OCI-LY7 (cell line): Measurements from ENCODE around the gene SNCB.

Experiments used
- EZH2phosphoT487 ChIP-seq: fragments of 200-600 bp; sonication (generic); IDR thresholded peaks from 2 replicates; pipeline ENCODE4 v1.6.1; 2018; ENCODE audit warnings: low read depth, borderline replicate concordance, mild to moderate bottlenecking, mixed run types, antibody characterized with exemption, low read length, moderate library complexity, mixed read lengths
- TF ChIP-seq, protein P1 (sequence below): fragments of 200-600 bp; sonication (generic); conservative IDR thresholded peaks from 2 replicates; pipeline ENCODE4 v1.5.1; 2014; ENCODE audit warnings: mild to moderate bottlenecking, antibody characterized with exemption, low read length, moderate library complexity, mixed read lengths

GRCh38 chr5:176578391-176578808, 51.9 kb downstream of the SNCB start:
- TF ChIP-seq, protein P1, sequence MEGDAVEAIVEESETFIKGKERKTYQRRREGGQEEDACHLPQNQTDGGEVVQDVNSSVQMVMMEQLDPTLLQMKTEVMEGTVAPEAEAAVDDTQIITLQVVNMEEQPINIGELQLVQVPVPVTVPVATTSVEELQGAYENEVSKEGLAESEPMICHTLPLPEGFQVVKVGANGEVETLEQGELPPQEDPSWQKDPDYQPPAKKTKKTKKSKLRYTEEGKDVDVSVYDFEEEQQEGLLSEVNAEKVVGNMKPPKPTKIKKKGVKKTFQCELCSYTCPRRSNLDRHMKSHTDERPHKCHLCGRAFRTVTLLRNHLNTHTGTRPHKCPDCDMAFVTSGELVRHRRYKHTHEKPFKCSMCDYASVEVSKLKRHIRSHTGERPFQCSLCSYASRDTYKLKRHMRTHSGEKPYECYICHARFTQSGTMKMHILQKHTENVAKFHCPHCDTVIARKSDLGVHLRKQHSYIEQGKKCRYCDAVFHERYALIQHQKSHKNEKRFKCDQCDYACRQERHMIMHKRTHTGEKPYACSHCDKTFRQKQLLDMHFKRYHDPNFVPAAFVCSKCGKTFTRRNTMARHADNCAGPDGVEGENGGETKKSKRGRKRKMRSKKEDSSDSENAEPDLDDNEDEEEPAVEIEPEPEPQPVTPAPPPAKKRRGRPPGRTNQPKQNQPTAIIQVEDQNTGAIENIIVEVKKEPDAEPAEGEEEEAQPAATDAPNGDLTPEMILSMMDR: peak; percentile 69
- TF ChIP-seq EZH2phosphoT487: no peak
